Measurements from ENCODE around the gene AFM. TPM values are rescaled to one million over a fixed set of nuclear protein-coding genes. Genes with fewer than 3 reads are reported as not detected.
A peak's percentile ranks its signal among the peaks of the same experiment; 100 is the strongest.

AFM gene
- total and polyA plus RNA-seq, 2 of the 13 experiments (the other 11 are each of a cell fraction or from before 2014, with no cell fraction given): 0.13 to 1.8 TPM

DNA sequence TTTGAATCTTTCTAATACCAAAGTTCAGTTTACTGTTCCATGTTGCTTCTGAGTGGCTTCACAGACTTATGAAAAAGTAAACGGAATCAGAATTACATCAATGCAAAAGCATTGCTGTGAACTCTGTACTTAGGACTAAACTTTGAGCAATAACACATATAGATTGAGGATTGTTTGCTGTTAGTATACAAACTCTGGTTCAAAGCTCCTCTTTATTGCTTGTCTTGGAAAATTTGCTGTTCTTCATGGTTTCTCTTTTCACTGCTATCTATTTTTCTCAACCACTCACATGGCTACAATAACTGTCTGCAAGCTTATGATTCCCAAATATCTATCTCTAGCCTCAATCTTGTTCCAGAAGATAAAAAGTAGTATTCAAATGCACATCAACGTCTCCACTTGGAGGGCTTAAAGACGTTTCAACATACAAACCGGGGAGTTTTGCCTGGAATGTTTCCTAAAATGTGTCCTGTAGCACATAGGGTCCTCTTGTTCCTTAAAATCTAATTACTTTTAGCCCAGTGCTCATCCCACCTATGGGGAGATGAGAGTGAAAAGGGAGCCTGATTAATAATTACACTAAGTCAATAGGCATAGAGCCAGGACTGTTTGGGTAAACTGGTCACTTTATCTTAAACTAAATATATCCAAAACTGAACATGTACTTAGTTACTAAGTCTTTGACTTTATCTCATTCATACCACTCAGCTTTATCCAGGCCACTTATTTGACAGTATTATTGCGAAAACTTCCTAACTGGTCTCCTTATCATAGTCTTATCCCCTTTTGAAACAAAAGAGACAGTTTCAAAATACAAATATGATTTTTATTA is 49.2 kb upstream of the AFM start (continued):
- TF ChIP-seq, protein P1, sequence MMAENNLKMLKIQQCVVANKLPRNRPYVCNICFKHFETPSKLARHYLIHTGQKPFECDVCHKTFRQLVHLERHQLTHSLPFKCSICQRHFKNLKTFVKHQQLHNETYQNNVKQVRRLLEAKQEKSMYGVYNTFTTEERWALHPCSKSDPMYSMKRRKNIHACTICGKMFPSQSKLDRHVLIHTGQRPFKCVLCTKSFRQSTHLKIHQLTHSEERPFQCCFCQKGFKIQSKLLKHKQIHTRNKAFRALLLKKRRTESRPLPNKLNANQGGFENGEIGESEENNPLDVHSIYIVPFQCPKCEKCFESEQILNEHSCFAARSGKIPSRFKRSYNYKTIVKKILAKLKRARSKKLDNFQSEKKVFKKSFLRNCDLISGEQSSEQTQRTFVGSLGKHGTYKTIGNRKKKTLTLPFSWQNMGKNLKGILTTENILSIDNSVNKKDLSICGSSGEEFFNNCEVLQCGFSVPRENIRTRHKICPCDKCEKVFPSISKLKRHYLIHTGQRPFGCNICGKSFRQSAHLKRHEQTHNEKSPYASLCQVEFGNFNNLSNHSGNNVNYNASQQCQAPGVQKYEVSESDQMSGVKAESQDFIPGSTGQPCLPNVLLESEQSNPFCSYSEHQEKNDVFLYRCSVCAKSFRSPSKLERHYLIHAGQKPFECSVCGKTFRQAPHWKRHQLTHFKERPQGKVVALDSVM (CRISPR knock-in tag; IDR thresholded peaks at IDR 0.05): no peak
- TF ChIP-seq, protein P2, sequence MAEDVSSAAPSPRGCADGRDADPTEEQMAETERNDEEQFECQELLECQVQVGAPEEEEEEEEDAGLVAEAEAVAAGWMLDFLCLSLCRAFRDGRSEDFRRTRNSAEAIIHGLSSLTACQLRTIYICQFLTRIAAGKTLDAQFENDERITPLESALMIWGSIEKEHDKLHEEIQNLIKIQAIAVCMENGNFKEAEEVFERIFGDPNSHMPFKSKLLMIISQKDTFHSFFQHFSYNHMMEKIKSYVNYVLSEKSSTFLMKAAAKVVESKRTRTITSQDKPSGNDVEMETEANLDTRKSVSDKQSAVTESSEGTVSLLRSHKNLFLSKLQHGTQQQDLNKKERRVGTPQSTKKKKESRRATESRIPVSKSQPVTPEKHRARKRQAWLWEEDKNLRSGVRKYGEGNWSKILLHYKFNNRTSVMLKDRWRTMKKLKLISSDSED (CRISPR knock-in tag; IDR thresholded peaks at IDR 0.05): no peak
- TF ChIP-seq MTF2 (CRISPR knock-in tag; IDR thresholded peaks at IDR 0.05; ENCODE audit: borderline replicate concordance) (no peak), NR2C2 (CRISPR knock-in tag; IDR thresholded peaks at IDR 0.05; ENCODE audit: borderline replicate concordance) (peak; percentile 54; the same call in 1 of the 2 replicates), ZNF589 (CRISPR knock-in tag; conservative IDR thresholded peaks at IDR 0.05) (no peak), ZNF629 (CRISPR knock-in tag; conservative IDR thresholded peaks at IDR 0.05) (no peak), ATF1 (CRISPR knock-in tag; IDR thresholded peaks at IDR 0.05) (peak; percentile 48; the same call in 1 of the 2 replicates), RBFOX2 (IDR thresholded peaks at IDR 0.05; ENCODE audit: low read depth, low read length) (peak; percentile 79), MAFF (IDR thresholded peaks at IDR 0.05; ENCODE audit: low read depth, low read length) (peak; percentile 44; the same call in 1 of the 2 replicates), ZC3H4 (CRISPR knock-in tag; IDR thresholded peaks at IDR 0.05; ENCODE audit: borderline replicate concordance) (no peak)
- TF ChIP-seq, protein P3, sequence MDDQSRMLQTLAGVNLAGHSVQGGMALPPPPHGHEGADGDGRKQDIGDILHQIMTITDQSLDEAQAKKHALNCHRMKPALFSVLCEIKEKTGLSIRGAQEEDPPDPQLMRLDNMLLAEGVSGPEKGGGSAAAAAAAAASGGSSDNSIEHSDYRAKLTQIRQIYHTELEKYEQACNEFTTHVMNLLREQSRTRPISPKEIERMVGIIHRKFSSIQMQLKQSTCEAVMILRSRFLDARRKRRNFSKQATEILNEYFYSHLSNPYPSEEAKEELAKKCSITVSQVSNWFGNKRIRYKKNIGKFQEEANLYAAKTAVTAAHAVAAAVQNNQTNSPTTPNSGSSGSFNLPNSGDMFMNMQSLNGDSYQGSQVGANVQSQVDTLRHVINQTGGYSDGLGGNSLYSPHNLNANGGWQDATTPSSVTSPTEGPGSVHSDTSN (CRISPR knock-in tag; IDR thresholded peaks at IDR 0.05; ENCODE audit: borderline replicate concordance): no peak
- TF ChIP-seq, protein P4, sequence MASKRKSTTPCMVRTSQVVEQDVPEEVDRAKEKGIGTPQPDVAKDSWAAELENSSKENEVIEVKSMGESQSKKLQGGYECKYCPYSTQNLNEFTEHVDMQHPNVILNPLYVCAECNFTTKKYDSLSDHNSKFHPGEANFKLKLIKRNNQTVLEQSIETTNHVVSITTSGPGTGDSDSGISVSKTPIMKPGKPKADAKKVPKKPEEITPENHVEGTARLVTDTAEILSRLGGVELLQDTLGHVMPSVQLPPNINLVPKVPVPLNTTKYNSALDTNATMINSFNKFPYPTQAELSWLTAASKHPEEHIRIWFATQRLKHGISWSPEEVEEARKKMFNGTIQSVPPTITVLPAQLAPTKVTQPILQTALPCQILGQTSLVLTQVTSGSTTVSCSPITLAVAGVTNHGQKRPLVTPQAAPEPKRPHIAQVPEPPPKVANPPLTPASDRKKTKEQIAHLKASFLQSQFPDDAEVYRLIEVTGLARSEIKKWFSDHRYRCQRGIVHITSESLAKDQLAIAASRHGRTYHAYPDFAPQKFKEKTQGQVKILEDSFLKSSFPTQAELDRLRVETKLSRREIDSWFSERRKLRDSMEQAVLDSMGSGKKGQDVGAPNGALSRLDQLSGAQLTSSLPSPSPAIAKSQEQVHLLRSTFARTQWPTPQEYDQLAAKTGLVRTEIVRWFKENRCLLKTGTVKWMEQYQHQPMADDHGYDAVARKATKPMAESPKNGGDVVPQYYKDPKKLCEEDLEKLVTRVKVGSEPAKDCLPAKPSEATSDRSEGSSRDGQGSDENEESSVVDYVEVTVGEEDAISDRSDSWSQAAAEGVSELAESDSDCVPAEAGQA (IDR thresholded peaks at IDR 0.05; ENCODE audit: low read depth): no peak
- TF ChIP-seq, protein P4 (CRISPR knock-in tag; IDR thresholded peaks at IDR 0.05; ENCODE audit: borderline replicate concordance): no peak; the same call in 1 of the 2 replicates
- TF ChIP-seq, protein P5, sequence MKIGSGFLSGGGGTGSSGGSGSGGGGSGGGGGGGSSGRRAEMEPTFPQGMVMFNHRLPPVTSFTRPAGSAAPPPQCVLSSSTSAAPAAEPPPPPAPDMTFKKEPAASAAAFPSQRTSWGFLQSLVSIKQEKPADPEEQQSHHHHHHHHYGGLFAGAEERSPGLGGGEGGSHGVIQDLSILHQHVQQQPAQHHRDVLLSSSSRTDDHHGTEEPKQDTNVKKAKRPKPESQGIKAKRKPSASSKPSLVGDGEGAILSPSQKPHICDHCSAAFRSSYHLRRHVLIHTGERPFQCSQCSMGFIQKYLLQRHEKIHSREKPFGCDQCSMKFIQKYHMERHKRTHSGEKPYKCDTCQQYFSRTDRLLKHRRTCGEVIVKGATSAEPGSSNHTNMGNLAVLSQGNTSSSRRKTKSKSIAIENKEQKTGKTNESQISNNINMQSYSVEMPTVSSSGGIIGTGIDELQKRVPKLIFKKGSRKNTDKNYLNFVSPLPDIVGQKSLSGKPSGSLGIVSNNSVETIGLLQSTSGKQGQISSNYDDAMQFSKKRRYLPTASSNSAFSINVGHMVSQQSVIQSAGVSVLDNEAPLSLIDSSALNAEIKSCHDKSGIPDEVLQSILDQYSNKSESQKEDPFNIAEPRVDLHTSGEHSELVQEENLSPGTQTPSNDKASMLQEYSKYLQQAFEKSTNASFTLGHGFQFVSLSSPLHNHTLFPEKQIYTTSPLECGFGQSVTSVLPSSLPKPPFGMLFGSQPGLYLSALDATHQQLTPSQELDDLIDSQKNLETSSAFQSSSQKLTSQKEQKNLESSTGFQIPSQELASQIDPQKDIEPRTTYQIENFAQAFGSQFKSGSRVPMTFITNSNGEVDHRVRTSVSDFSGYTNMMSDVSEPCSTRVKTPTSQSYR (CRISPR knock-in tag; IDR thresholded peaks at IDR 0.05; ENCODE audit: borderline replicate concordance): no peak; the same call in 1 of the 2 replicates
